H1 (cell line): ENCODE results near the gene DOK7. TPM values are rescaled to one million over a fixed set of nuclear protein-coding genes. Genes with fewer than 3 reads are reported as not detected.

Experiments used
- ATF3 ChIP-seq: IDR thresholded peaks from 2 replicates; pipeline ENCODE4 v1.6.1; 2011; ENCODE audit warnings: low read depth, mild to moderate bottlenecking, low read length; ENCODE audit not compliant: insufficient read depth
- POLR2AphosphoS5 ChIP-seq: IDR thresholded peaks from 2 replicates; pipeline ENCODE4 v1.6.1; 2011; ENCODE audit warnings: low read depth, low read length
- RAD21 ChIP-seq, 2 experiments: IDR thresholded peaks in 1 of 2; conservative IDR thresholded peaks in 1 of 2; 2 replicates each; pipeline ENCODE4 v1.6.1; 2011; ENCODE audit warnings: low read depth in 2 of 2, low read length in 2 of 2, improper control_type of control experiment in 1 of 2, inconsistent platforms in 1 of 2, mild to moderate bottlenecking in 1 of 2, moderate library complexity in 1 of 2
- TCF12 ChIP-seq: IDR thresholded peaks from 2 replicates; pipeline ENCODE4 v1.6.1; 2011; ENCODE audit warnings: low read depth, mild to moderate bottlenecking, low read length
- polyA plus RNA-seq, 7 experiments: library from polyadenylated mRNA; depleted of rRNA in 3 of 7; stranded (reverse) in 5 of 7; unstranded in 2 of 7; fragments of >200 nt in 5 of 7; fragments of 200-250 nt in 2 of 7; gene quantifications; 1 replicate in 5 of 7; 2 replicates in 1 of 7; 4 replicates in 1 of 7; pipeline versions ENCODE4 v1.2.1 to v1.2.3, GENCODE V29; 2011 to 2013; ENCODE audit warnings: missing spikeins in 2 of 7, mixed read lengths in 2 of 7
- total RNA-seq: library from RNA; stranded (reverse); fragmentation: NEBNext Ultra II Directional; extraction: Animal tissue kit (Norgen Biotek cat#: 25700); gene quantifications from 2 replicates; pipeline ENCODE4 v1.2.1, GENCODE V29; 2021
- TF ChIP-seq, protein P1 (sequence below): fragments of 300-600 bp; sonication (generic); IDR thresholded peaks from 2 replicates; pipeline ENCODE4 v1.7.1; 2012; ENCODE audit warnings: low read length, moderate library complexity, mild to moderate bottlenecking, inconsistent platforms; ENCODE audit not compliant: insufficient replicate concordance

The DOK7 gene
- total and polyA plus RNA-seq, 2 of the 8 experiments (the other 6 are each of a cell fraction or from before 2014, with no cell fraction given), result 0.32 TPM; not detected in 1

GRCh38 chr4:3431446-3431993, 31.6 kb upstream of the DOK7 start (continued):
- TF ChIP-seq, protein P1, sequence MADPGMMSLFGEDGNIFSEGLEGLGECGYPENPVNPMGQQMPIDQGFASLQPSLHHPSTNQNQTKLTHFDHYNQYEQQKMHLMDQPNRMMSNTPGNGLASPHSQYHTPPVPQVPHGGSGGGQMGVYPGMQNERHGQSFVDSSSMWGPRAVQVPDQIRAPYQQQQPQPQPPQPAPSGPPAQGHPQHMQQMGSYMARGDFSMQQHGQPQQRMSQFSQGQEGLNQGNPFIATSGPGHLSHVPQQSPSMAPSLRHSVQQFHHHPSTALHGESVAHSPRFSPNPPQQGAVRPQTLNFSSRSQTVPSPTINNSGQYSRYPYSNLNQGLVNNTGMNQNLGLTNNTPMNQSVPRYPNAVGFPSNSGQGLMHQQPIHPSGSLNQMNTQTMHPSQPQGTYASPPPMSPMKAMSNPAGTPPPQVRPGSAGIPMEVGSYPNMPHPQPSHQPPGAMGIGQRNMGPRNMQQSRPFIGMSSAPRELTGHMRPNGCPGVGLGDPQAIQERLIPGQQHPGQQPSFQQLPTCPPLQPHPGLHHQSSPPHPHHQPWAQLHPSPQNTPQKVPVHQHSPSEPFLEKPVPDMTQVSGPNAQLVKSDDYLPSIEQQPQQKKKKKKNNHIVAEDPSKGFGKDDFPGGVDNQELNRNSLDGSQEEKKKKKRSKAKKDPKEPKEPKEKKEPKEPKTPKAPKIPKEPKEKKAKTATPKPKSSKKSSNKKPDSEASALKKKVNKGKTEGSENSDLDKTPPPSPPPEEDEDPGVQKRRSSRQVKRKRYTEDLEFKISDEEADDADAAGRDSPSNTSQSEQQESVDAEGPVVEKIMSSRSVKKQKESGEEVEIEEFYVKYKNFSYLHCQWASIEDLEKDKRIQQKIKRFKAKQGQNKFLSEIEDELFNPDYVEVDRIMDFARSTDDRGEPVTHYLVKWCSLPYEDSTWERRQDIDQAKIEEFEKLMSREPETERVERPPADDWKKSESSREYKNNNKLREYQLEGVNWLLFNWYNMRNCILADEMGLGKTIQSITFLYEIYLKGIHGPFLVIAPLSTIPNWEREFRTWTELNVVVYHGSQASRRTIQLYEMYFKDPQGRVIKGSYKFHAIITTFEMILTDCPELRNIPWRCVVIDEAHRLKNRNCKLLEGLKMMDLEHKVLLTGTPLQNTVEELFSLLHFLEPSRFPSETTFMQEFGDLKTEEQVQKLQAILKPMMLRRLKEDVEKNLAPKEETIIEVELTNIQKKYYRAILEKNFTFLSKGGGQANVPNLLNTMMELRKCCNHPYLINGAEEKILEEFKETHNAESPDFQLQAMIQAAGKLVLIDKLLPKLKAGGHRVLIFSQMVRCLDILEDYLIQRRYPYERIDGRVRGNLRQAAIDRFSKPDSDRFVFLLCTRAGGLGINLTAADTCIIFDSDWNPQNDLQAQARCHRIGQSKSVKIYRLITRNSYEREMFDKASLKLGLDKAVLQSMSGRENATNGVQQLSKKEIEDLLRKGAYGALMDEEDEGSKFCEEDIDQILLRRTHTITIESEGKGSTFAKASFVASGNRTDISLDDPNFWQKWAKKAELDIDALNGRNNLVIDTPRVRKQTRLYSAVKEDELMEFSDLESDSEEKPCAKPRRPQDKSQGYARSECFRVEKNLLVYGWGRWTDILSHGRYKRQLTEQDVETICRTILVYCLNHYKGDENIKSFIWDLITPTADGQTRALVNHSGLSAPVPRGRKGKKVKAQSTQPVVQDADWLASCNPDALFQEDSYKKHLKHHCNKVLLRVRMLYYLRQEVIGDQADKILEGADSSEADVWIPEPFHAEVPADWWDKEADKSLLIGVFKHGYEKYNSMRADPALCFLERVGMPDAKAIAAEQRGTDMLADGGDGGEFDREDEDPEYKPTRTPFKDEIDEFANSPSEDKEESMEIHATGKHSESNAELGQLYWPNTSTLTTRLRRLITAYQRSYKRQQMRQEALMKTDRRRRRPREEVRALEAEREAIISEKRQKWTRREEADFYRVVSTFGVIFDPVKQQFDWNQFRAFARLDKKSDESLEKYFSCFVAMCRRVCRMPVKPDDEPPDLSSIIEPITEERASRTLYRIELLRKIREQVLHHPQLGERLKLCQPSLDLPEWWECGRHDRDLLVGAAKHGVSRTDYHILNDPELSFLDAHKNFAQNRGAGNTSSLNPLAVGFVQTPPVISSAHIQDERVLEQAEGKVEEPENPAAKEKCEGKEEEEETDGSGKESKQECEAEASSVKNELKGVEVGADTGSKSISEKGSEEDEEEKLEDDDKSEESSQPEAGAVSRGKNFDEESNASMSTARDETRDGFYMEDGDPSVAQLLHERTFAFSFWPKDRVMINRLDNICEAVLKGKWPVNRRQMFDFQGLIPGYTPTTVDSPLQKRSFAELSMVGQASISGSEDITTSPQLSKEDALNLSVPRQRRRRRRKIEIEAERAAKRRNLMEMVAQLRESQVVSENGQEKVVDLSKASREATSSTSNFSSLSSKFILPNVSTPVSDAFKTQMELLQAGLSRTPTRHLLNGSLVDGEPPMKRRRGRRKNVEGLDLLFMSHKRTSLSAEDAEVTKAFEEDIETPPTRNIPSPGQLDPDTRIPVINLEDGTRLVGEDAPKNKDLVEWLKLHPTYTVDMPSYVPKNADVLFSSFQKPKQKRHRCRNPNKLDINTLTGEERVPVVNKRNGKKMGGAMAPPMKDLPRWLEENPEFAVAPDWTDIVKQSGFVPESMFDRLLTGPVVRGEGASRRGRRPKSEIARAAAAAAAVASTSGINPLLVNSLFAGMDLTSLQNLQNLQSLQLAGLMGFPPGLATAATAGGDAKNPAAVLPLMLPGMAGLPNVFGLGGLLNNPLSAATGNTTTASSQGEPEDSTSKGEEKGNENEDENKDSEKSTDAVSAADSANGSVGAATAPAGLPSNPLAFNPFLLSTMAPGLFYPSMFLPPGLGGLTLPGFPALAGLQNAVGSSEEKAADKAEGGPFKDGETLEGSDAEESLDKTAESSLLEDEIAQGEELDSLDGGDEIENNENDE, result no peak
- TF ChIP-seq POLR2AphosphoS5 (no peak), ATF3 (no peak), TCF12 (no peak), RAD21 (IDR thresholded peaks at IDR 0.05 in 1 of 2, conservative IDR thresholded peaks at IDR 0.05 in 1 of 2; ENCODE audit: low read depth in 2 of 2, low read length in 2 of 2) (no peak)
- TF ChIP-seq, all 59 proteins: peak for 0
